OCI-LY3 (cell line): Measurements from ENCODE around the gene NCKAP5.
A peak's percentile ranks its signal among the peaks of the same experiment; 100 is the strongest.
"Not testable (repeated sequence)": the region's sequence is repeated elsewhere in the genome, so short reads cannot be mapped to it uniquely, and the experiment has no call there.

Experiments used
- H2AFZ ChIP-seq: fragments of 200-600, 300-600 bp; shearing (Covaris generic); 2 replicates; pipeline ENCODE4 v1.6.0; 2014; ENCODE audit warnings: antibody characterized with exemption, low read depth, low read length
- H3K27ac ChIP-seq: fragments of 200-600, 300-600 bp; sonication (generic); 2 replicates; pipeline ENCODE4 v1.5.1; 2014; ENCODE audit warnings: mild to moderate bottlenecking, low read length, moderate library complexity, mixed read lengths
- H3K27me3 ChIP-seq: fragments of 200-600, 300-600 bp; sonication (generic); 2 replicates; pipeline ENCODE4 v1.6.1; 2014; ENCODE audit warnings: low read depth, low read length, mixed read lengths
- H3K36me3 ChIP-seq: fragments of 200-600, 300-600 bp; sonication (generic); replicated peaks from 2 replicates; pipeline ENCODE3; 2014; ENCODE audit warnings: low read depth, low read length, mixed read lengths
- H3K4me1 ChIP-seq: fragments of 300-600, 200-600 bp; sonication (generic); 2 replicates; pipeline ENCODE4 v1.6.1; 2014; ENCODE audit warnings: low read length, mixed read lengths
- H3K4me2 ChIP-seq: fragments of 200-600, 300-600 bp; sonication (generic); 2 replicates; pipeline ENCODE4 v1.6.1; 2014; ENCODE audit warnings: low read length, mixed read lengths
- H3K4me3 ChIP-seq: fragments of 300-600, 200-600 bp; sonication (generic); 2 replicates; pipeline ENCODE4 v1.5.1; 2014; ENCODE audit warnings: antibody characterized with exemption, mild to moderate bottlenecking, low read length, moderate library complexity
- H3K79me2 ChIP-seq: fragments of 300-600, 200-600 bp; shearing (Covaris generic); 2 replicates; pipeline ENCODE4 v1.6.1; 2014; ENCODE audit warnings: mild to moderate bottlenecking, low read length, mixed read lengths
- H3K9ac ChIP-seq: fragments of 300-600, 200-600 bp; shearing (Covaris generic); 2 replicates; pipeline ENCODE4 v1.6.0; 2014; ENCODE audit warnings: mild to moderate bottlenecking, low read length, moderate library complexity
- H3K9me3 ChIP-seq: fragments of 200-600, 300-600 bp; shearing (Covaris generic); 2 replicates; pipeline ENCODE4 v1.6.1; 2014; ENCODE audit warnings: low read length, mixed read lengths; ENCODE audit not compliant: insufficient read depth
- H4K20me1 ChIP-seq: fragments of 200-600, 300-600 bp; sonication (generic); 2 replicates; pipeline ENCODE4 v1.6.1; 2016; ENCODE audit warnings: low read length, mixed read lengths; ENCODE audit not compliant: insufficient read depth
- EZH2phosphoT487 ChIP-seq: fragments of 200-600 bp; shearing (Covaris generic); IDR thresholded peaks from 2 replicates; pipeline ENCODE4 v1.6.1; 2018; ENCODE audit warnings: antibody characterized with exemption, mixed run types, low read depth
- TF ChIP-seq, protein P1 (sequence below): fragments of 200-600, 300-600 bp; sonication (generic); IDR thresholded peaks from 2 replicates; pipeline ENCODE4 v1.5.1; 2014; ENCODE audit warnings: antibody characterized with exemption, low read length, low read depth

The NCKAP5 gene

DNA sequence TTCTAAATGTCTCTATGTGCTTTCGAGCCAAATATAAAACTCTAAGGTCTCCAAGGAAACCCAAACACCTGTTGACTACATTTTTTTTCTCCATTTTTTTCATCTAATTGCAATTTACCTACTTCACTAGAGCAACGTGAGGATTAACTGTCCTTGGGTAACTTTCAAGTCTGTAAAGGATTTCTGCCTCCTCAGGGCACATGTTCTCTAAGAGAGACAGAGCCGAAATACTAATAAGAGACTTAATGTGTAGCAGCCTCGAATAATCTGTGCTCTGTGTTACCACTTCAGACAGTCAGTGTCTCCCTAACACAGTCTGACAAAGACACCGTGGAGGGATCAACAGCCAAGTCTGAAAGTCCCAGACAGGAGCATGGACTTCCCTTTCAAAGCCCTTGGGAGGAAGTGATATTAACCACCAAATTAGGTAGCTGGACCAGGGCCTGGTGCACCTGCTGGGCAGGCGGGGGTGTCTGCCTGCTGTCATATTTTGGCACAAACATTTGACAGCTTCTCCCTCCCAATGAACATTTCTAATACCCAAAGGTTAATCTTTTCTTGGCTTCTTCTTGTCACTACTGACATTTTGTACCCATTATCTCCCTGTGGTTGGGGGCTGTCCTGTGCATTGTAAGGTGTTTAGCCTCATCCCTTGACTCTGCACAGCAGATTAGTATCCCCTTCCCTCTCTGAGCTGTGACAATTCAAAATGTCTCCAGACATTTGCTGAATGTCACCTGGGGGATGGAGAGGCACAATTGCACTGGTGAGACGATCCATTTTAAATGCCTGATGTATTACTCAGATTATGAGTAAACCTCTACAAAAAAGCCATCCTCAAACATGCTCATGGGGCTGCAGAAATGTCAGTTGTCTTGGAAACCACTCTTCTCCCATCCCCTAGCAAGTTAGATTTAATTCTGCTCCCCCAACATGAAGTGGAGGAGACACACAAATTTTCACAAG is 852.6 kb downstream of the NCKAP5 start:
- Histone ChIP-seq H3K36me3 (no peaks in the 10 kb centered on the region), H3K27me3 (no peaks in the 10 kb centered on the region; the same call in 1 of the 2 replicates), H3K4me3 (0 out of 2 replicates have a peak overlapping the region, but pooled peaks have one; percentile 18), H3K4me1 (peaks cover 22% of the 10 kb centered on the region), H2AFZ (no peak overlapping the region), H3K9ac (no peak overlapping the region), H4K20me1 (no peaks in the 10 kb centered on the region), H3K4me2 (peak overlapping the region; percentile 32), H3K27ac (no peak overlapping the region), H3K9me3 (no peaks in the 10 kb centered on the region), H3K79me2 (no peaks in the 10 kb centered on the region)
- TF ChIP-seq, protein P1, sequence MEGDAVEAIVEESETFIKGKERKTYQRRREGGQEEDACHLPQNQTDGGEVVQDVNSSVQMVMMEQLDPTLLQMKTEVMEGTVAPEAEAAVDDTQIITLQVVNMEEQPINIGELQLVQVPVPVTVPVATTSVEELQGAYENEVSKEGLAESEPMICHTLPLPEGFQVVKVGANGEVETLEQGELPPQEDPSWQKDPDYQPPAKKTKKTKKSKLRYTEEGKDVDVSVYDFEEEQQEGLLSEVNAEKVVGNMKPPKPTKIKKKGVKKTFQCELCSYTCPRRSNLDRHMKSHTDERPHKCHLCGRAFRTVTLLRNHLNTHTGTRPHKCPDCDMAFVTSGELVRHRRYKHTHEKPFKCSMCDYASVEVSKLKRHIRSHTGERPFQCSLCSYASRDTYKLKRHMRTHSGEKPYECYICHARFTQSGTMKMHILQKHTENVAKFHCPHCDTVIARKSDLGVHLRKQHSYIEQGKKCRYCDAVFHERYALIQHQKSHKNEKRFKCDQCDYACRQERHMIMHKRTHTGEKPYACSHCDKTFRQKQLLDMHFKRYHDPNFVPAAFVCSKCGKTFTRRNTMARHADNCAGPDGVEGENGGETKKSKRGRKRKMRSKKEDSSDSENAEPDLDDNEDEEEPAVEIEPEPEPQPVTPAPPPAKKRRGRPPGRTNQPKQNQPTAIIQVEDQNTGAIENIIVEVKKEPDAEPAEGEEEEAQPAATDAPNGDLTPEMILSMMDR, result 0 out of 2 replicates have a peak, but pooled peaks have one; percentile 11
- TF ChIP-seq EZH2phosphoT487, result no peak

DNA sequence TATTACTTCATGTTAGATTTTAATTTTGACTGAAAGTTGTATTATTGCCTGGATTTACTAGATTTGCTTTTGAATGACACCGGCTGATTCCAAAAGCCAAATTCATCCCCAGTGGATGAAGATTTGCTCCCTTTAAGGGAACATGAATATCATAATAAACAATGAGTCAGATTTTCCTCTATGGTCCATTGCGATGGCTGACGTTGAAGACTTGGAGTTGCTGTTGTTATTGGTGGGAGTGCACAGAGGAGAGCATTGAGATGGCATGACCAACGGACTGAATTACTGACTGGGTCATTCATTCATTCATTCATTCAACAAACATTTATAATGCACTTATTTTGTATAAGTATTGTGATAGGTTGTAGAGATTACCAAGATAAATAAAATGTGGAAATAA is 864.9 kb downstream of the NCKAP5 start:
- Histone ChIP-seq H3K9ac (no peak overlapping the region), H3K27me3 (no peaks in the 10 kb centered on the region), H4K20me1 (no peaks in the 10 kb centered on the region), H3K4me2 (no peak overlapping the region), H3K79me2 (no peaks in the 10 kb centered on the region), H3K9me3 (no peaks in the 10 kb centered on the region), H3K36me3 (no peaks in the 10 kb centered on the region), H2AFZ (no peak overlapping the region), H3K4me3 (no peak overlapping the region), H3K4me1 (no peaks in the 10 kb centered on the region), H3K27ac (no peak overlapping the region)
- no peak for TF ChIP-seq EZH2phosphoT487
- TF ChIP-seq, protein P1, result no peak

DNA sequence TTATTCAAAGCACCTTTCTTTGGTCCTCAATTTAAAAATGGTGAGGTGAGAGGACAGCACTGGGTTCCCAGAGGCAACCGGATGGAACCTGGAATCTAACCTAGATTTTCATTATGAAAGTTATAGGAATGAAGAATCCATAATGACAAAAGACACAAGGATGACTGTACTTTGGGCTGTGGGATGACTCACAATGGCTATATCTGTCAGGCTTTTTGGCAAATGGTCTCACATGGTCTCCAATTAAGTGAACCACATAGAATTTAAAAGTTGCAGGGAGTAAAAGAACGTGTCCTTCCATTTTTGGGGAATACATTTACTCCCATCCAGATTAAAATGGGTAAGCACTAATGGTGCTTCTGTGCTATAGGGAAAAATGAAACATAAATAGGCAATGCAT is 866.5 kb downstream of the NCKAP5 start:
- Histone ChIP-seq H2AFZ (no peak overlapping the region), H3K27me3 (no peaks in the 10 kb centered on the region), H3K9me3 (no peaks in the 10 kb centered on the region), H3K4me1 (no peaks in the 10 kb centered on the region), H3K27ac (no peak overlapping the region), H3K4me3 (no peak overlapping the region), H4K20me1 (no peaks in the 10 kb centered on the region), H3K36me3 (no peaks in the 10 kb centered on the region), H3K9ac (no peak overlapping the region), H3K4me2 (no peak overlapping the region), H3K79me2 (no peaks in the 10 kb centered on the region)
- TF ChIP-seq, protein P1, result no peak
- no peak for TF ChIP-seq EZH2phosphoT487

DNA sequence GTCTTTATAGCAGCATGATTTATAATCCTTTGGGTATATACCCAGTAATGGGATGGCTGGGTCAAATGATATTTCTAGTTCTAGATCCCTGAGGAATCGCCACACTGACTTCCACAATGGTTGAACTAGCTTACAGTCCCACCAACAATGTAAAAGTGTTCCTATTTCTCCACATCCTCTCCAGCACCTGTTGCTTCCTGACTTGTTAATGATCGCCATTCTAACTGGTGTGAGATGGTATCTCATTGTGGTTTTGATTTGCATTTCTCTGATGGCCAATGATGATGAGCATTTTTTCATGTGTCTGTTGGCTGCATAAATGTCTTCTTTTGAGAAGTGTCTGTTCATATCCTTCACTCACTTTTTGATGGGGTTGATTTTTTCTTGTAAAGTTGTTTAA is 868.5 kb downstream of the NCKAP5 start:
- H3K4me1 ChIP-seq, H3K27ac ChIP-seq, H2AFZ ChIP-seq, H3K4me3 ChIP-seq, H3K27me3 ChIP-seq, H3K4me2 ChIP-seq, H3K79me2 ChIP-seq, H3K9ac ChIP-seq, H3K36me3 ChIP-seq, H3K9me3 ChIP-seq, H4K20me1 ChIP-seq: not testable (repeated sequence)

DNA sequence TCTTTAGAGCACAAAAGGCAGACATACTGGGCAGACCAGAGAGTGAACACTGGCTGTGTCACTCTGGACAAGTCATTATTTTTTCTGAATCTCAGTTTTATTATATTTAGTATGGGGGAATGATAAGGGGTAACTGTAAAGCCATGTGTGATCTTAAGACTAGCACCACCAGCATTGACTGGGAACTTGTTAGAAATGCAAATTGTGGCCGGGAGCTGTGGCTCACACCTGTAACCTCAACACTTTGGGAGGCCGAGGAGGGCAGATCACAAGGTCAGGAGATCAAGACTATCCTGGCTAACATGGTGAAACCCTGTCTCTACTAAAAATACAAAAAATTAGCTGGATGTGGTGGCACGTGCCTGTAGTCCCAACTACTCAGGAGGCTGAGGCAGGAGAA is 869.9 kb downstream of the NCKAP5 start:
- H2AFZ ChIP-seq, H3K27me3 ChIP-seq, H4K20me1 ChIP-seq, H3K9me3 ChIP-seq, H3K4me1 ChIP-seq, H3K4me2 ChIP-seq, H3K4me3 ChIP-seq, H3K79me2 ChIP-seq, H3K36me3 ChIP-seq, H3K27ac ChIP-seq, H3K9ac ChIP-seq: not testable (repeated sequence)
